ENCODE measurements around the gene TXLNG.

GRCh38 chrX:16743604-16744325, 42.5 kb upstream of the TXLNG start:
- no peak for TF ChIP-seq CTCF (IDR thresholded peaks at IDR 0.05; ENCODE audit: low read depth, low read length)
- no peak for TF ChIP-seq EZH2phosphoT487 (IDR thresholded peaks at IDR 0.05; ENCODE audit: low read depth)
